Breast epithelium (tissue), 3 donors: Measurements from ENCODE around the gene GPR143.

Source experiments
- CTCF ChIP-seq, 3 donors: fragments of 450-650 bp; IDR thresholded peaks; one replicate each; pipeline ENCODE4 v1.5.1; 2016 to 2017; ENCODE audit warnings: antibody characterized with exemption in 3 of 3, mild to moderate bottlenecking in 3 of 3, moderate library complexity in 3 of 3
- POLR2A ChIP-seq: fragments of 450-650 bp; IDR thresholded peaks from one replicate; pipeline ENCODE4 v1.6.1; 2016; ENCODE audit warnings: antibody characterized with exemption, mild to moderate bottlenecking, moderate library complexity

DNA sequence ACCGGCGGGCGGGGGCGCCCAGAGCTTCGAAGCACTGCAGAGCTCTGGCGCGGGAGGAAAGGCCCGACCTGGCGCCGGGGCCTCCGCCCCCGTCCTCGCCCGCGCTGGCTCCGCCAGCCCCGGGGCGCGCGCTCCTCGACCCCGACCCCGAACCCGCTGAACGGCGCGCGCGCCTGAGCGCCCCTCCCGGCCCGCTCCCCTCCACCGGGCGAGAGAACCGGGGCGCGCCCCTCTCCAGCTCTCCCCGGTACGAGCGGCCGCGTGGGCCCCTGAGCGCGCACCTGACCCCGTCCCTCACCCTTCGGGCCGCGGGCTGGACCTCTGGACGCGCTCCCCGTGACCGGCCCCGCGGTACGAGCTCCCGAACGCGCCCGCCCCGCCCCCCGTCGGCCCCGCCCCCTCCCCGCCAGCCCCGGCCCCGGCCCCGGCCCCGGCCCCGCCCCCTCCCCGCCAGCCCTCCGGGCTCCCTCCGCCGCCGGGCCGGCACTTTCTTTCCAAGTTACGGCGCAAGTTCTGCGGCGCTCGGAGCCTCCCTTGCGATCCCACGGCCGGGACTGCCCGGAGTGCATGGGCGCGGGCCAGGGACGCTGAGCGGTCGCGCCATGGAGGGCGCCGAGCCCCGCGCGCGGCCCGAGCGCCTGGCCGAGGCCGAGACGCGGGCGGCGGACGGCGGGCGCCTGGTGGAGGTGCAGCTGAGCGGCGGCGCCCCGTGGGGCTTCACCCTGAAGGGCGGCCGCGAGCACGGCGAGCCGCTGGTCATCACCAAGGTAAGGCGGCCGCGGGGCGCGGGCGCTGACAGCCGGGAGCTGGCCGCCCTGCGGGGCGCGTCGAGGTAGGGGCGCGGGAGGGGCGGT lies 20.5 kb upstream of the GPR143 start, which contains the start of gene SHROOM2:
- TF ChIP-seq CTCF (IDR thresholded peaks at IDR 0.05): no peak
- TF ChIP-seq POLR2A: no peak
